Neural cell (in vitro differentiated cells): ENCODE data around the gene DCAF16.

Experiments
- CTCF ChIP-seq: fragments of 450-650 bp; IDR thresholded peaks from 2 replicates; pipeline ENCODE4 v1.5.1; 2014; ENCODE audit warnings: antibody characterized with exemption, mild to moderate bottlenecking, moderate library complexity; ENCODE audit not compliant: poor library complexity, severe bottlenecking
- EP300 ChIP-seq: fragments of 450-650 bp; conservative IDR thresholded peaks from 2 replicates; pipeline ENCODE4 v1.6.1; 2014; ENCODE audit warnings: antibody characterized with exemption, mild to moderate bottlenecking, moderate library complexity; ENCODE audit not compliant: poor library complexity, severe bottlenecking
- EZH2 ChIP-seq: fragments of 200-600, 300-800 bp; shearing (Covaris generic), sonication (generic); IDR thresholded peaks from 2 replicates; pipeline ENCODE4 v1.6.1; 2014; ENCODE audit warnings: antibody characterized with exemption, low read length, borderline replicate concordance, mild to moderate bottlenecking; ENCODE audit not compliant: insufficient read depth, poor library complexity, severe bottlenecking
- POLR2AphosphoS5 ChIP-seq: IDR thresholded peaks from 2 replicates; pipeline ENCODE4 v1.6.1; 2012
- REST ChIP-seq: IDR thresholded peaks from 2 replicates; pipeline ENCODE4 v1.6.1; 2012; ENCODE audit warnings: borderline replicate concordance
- SMC3 ChIP-seq: fragments of 450-650 bp; conservative IDR thresholded peaks from 2 replicates; pipeline ENCODE4 v1.6.1; 2014; ENCODE audit warnings: antibody characterized with exemption, mild to moderate bottlenecking, moderate library complexity; ENCODE audit not compliant: poor library complexity
- TAF1 ChIP-seq: IDR thresholded peaks from 2 replicates; pipeline ENCODE4 v1.6.1; 2012; ENCODE audit warnings: low read depth

- no peak for TF ChIP-seq TAF1
- TF ChIP-seq CTCF = no peak
- TF ChIP-seq EZH2 = no peak
- TF ChIP-seq EP300 = no peak
- TF ChIP-seq SMC3 = no peak
- TF ChIP-seq REST = no peak
- no peak for TF ChIP-seq POLR2AphosphoS5
Measured at GRCh38 chr4:17753646-17754045, 56.9 kb downstream of the DCAF16 start.
